ENCODE results near the gene CX3CR1. TPM values are rescaled to one million over a fixed set of nuclear protein-coding genes. Genes with fewer than 3 reads are reported as not detected.

The CX3CR1 gene
- total RNA-seq, 3 donors from 2014 or later = 0.67 to 0.94 (median 0.70) TPM

GRCh38 chr3:39278616-39278935 lies 1.3 kb downstream of the CX3CR1 start:
- no peak overlapping the region for H3K4me3 ChIP-seq
- H3K36me3 ChIP-seq (ENCODE audit: low read depth) = no peaks in the 10 kb centered on the region
- TF ChIP-seq, protein P1, sequence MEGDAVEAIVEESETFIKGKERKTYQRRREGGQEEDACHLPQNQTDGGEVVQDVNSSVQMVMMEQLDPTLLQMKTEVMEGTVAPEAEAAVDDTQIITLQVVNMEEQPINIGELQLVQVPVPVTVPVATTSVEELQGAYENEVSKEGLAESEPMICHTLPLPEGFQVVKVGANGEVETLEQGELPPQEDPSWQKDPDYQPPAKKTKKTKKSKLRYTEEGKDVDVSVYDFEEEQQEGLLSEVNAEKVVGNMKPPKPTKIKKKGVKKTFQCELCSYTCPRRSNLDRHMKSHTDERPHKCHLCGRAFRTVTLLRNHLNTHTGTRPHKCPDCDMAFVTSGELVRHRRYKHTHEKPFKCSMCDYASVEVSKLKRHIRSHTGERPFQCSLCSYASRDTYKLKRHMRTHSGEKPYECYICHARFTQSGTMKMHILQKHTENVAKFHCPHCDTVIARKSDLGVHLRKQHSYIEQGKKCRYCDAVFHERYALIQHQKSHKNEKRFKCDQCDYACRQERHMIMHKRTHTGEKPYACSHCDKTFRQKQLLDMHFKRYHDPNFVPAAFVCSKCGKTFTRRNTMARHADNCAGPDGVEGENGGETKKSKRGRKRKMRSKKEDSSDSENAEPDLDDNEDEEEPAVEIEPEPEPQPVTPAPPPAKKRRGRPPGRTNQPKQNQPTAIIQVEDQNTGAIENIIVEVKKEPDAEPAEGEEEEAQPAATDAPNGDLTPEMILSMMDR (IDR thresholded peaks at IDR 0.05) = no peak
- intact Hi-C loops (cut with DNase I, micrococcal nuclease) = no loop called here
- ATAC-seq (no peak), DNase-seq (no peak)
- no peaks in the 10 kb centered on the region for H3K4me1 ChIP-seq (ENCODE audit: low read depth)
- no peaks in the 10 kb centered on the region for H3K9me3 ChIP-seq

DNA sequence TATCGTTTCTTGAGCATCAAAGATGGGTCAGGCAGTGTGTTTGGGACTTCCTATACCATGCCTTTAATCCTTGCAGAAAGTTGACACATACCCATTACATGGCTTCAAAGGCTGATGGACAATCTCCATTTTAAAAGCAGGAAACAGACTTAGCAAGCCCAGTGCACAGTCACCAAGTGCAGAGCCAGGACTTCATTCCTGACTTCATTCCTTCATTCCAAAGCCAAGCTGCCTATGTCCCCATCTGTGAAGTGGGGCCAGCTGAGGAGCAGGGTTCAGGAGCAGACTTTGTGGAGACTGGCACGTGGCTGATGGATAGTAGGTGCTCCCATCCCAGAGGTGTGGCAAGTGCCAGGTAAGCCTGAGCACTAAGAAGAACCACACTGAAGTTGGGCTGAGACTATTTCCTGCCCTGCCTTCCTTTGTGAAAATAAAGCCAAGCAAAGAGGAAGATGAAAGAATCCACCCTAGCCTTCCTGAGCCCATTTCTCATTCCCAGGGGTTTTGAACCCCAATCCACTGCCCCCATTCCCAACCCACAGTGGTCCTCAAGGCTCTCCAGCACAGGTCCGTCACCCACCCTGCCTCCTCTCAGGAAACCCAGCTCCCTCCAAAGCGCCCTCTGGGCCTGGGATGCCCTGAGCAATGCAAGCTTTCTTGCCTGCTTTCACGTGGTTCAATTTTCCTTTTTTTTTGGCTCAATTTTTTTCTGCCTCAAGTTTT lies 1.8 kb downstream of the CX3CR1 start:
- DNase-seq (no peak), ATAC-seq (no peak)
- Histone ChIP-seq H3K4me3 (no peak overlapping the region), H3K36me3 (ENCODE audit: low read depth) (no peaks in the 10 kb centered on the region), H3K9me3 (no peaks in the 10 kb centered on the region), H3K4me1 (ENCODE audit: low read depth) (no peaks in the 10 kb centered on the region)
- intact Hi-C loops (cut with DNase I, micrococcal nuclease) = no loop called here
- TF ChIP-seq, protein P1 (IDR thresholded peaks at IDR 0.05) = no peak

DNA sequence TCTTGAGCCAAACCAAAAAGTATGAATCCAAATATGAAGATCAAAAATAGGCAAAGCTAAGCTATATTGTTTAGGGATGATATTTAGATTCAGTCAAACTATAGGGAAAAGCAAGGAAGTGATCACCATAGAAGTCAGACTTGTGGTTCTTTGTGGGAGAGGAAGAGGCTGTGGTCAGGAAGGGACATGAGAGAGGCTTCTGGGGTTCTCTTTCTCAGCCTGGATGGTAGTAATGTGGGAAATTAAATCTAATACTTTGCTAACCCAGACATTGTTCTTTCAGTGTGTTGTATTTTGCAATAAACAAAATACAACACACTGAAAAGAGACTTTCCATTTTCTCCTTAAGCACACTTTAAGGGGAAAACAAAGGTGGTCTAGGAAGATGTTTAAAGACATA lies 3.1 kb downstream of the CX3CR1 start:
- TF ChIP-seq, protein P1 (IDR thresholded peaks at IDR 0.05) = no peak
- Histone ChIP-seq H3K4me1 (ENCODE audit: low read depth) (no peaks in the 10 kb centered on the region), H3K36me3 (ENCODE audit: low read depth) (no peaks in the 10 kb centered on the region), H3K4me3 (no peak overlapping the region), H3K9me3 (no peaks in the 10 kb centered on the region)
- DNase-seq = no peak
- intact Hi-C loops (cut with DNase I, micrococcal nuclease) = no loop called here
- ATAC-seq = no peak

DNA sequence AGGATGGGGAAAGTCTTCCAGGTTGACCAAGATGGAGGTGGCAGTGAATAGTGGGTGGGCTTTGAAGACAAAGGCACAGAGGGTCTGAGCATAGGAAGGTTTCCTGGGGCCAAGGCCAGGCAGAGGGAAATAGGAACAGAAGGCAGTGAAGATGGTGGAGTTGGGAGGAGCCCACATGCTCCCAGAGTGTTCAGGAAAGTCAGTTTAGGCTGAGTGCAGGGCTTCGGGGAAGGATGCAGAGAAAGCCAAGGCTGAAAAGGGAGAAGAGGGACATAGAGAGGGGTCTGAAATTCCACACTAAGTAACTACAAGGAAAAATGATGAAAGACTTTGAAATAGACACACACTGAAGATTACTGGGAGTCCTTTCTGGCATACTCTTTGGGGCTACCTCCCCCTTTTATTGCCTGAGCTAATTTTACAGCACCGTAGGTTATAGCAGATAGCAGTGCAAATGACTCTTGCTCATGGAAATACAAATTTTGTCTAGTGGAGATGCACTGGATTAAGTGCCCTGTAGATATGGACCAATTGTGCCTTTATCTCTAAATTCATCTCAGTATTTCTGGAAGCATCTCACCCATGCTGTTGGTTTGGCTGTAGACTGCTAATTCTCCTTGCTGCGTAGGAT lies 3.8 kb downstream of the CX3CR1 start:
- no peak overlapping the region for H3K4me3 ChIP-seq
- no peaks in the 10 kb centered on the region for H3K9me3 ChIP-seq
- DNase-seq (no peak), ATAC-seq (no peak)
- H3K36me3 ChIP-seq (ENCODE audit: low read depth) = no peaks in the 10 kb centered on the region
- intact Hi-C loops (cut with DNase I, micrococcal nuclease) = no loop called here
- TF ChIP-seq, protein P1 (IDR thresholded peaks at IDR 0.05) = no peak
- no peaks in the 10 kb centered on the region for H3K4me1 ChIP-seq (ENCODE audit: low read depth)

DNA sequence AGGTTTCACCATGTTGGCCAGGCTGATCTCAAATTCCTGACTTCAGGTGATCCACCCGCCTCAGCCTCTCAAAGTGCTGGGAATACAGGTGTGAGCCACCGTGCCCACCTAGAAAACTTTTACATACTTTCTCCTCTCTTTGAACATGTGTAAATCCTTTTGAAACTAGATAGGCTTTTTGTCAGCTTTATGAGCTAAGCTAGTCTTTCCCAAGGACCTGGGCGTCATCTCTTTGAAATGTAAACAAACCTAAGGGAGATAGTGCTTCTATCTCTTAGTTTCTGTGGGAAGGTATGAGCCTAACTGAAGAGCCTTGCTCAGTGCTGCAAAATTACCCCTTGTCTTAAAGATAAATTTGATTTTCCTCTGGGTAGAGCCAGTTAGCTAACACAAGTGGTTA lies 4.8 kb downstream of the CX3CR1 start:
- TF ChIP-seq, protein P1 (IDR thresholded peaks at IDR 0.05) = no peak
- no peak for ATAC-seq
- no peaks in the 10 kb centered on the region for H3K4me1 ChIP-seq (ENCODE audit: low read depth)
- H3K4me3 ChIP-seq = no peak overlapping the region
- no peaks in the 10 kb centered on the region for H3K9me3 ChIP-seq
- no peaks in the 10 kb centered on the region for H3K36me3 ChIP-seq (ENCODE audit: low read depth)
- no peak for DNase-seq
- intact Hi-C loops (cut with DNase I, micrococcal nuclease) = no loop called here

Data from mucosa of descending colon (tissue), 3 donors.